ENCODE data around the gene AP2B1. TPM values are rescaled to one million over a fixed set of nuclear protein-coding genes. Genes with fewer than 3 reads are reported as not detected.

Gene AP2B1
- total RNA-seq, 2 donors from 2014 or later = 255 to 258 TPM

- H3K4me1 ChIP-seq (ENCODE audit: control insufficient read depth, insufficient read depth, low read length) = peaks cover 8% of the 10 kb centered on the region
- H3K27ac ChIP-seq (ENCODE audit: low read depth, low read length) = no peak overlapping the region
- no peak overlapping the region for H3K4me3 Mint-ChIP-seq
- H3K4me1 Mint-ChIP-seq = peaks cover 10% of the 10 kb centered on the region
- peaks cover 49% of the 10 kb centered on the region for H3K27me3 Mint-ChIP-seq (ENCODE audit: insufficient read depth)
- no peak overlapping the region for H3K9ac ChIP-seq (ENCODE audit: extremely low read depth, low read length, poor library complexity, severe bottlenecking)
- H3K27ac Mint-ChIP-seq = no peak overlapping the region
- TF ChIP-seq CTCF (conservative IDR thresholded peaks at IDR 0.05) = no peak
- no peak for DNase-seq
- no peaks in the 10 kb centered on the region for H3K9me3 Mint-ChIP-seq
- peaks cover 4% of the 10 kb centered on the region for H3K36me3 Mint-ChIP-seq (ENCODE audit: low read depth)
- H3K36me3 ChIP-seq (ENCODE audit: control insufficient read depth, insufficient read depth, low read length) = peaks cover 8% of the 10 kb centered on the region
- peaks cover 22% of the 10 kb centered on the region for H3K27me3 ChIP-seq (ENCODE audit: control insufficient read depth, insufficient read depth, low read length, poor library complexity, severe bottlenecking)
- H3K4me3 ChIP-seq (ENCODE audit: low read length) = no peak overlapping the region
- WGBS, 2 experiments (ENCODE audit: insufficient coverage in 1 of 2, insufficient read length in 1 of 2) = 94 to 97% methylated on average over 16 to 29 of the region's 29 CpGs
- no peaks in the 10 kb centered on the region for H3K9me3 ChIP-seq (ENCODE audit: control insufficient read depth, low read length)
These were observed 148.1 kb downstream of the AP2B1 start for GRCh38 chr17:35735036-35735805.

GRCh38 chr17:35736236-35736635 lies 149.1 kb downstream of the AP2B1 start:
- Histone ChIP-seq H3K4me3 (ENCODE audit: low read length) (no peak overlapping the region), H3K27me3 (ENCODE audit: control insufficient read depth, insufficient read depth, low read length, poor library complexity, severe bottlenecking) (peaks cover 32% of the 10 kb centered on the region), H3K36me3 (ENCODE audit: control insufficient read depth, insufficient read depth, low read length) (peaks cover 8% of the 10 kb centered on the region), H3K4me1 (ENCODE audit: control insufficient read depth, insufficient read depth, low read length) (peaks cover under 1% of the 10 kb centered on the region), H3K27ac (ENCODE audit: low read depth, low read length) (no peak overlapping the region), H3K9me3 (ENCODE audit: control insufficient read depth, low read length) (no peaks in the 10 kb centered on the region), H3K9ac (ENCODE audit: extremely low read depth, low read length, poor library complexity, severe bottlenecking) (no peak overlapping the region)
- Mint-ChIP-seq H3K9me3 (peaks cover 4% of the 10 kb centered on the region), H3K36me3 (ENCODE audit: low read depth) (peaks cover 4% of the 10 kb centered on the region), H3K27me3 (ENCODE audit: insufficient read depth) (peaks cover 59% of the 10 kb centered on the region), H3K4me3 (no peak overlapping the region), H3K4me1 (peaks cover under 1% of the 10 kb centered on the region), H3K27ac (no peak overlapping the region)
- no peak for TF ChIP-seq CTCF (conservative IDR thresholded peaks at IDR 0.05)
- WGBS, 2 experiments (ENCODE audit: insufficient coverage in 1 of 2, insufficient read length in 1 of 2) = 90 to 97% methylated on average over 4 to 5 of the region's 5 CpGs
- DNase-seq = no peak

GRCh38 chr17:35738519-35739133 lies 151.5 kb downstream of the AP2B1 start:
- TF ChIP-seq CTCF (conservative IDR thresholded peaks at IDR 0.05) = no peak
- Mint-ChIP-seq H3K27ac (no peak overlapping the region), H3K4me1 (peaks cover 3% of the 10 kb centered on the region), H3K27me3 (ENCODE audit: insufficient read depth) (peaks cover 71% of the 10 kb centered on the region), H3K36me3 (ENCODE audit: low read depth) (peaks cover 4% of the 10 kb centered on the region), H3K9me3 (peaks cover 4% of the 10 kb centered on the region), H3K4me3 (no peak overlapping the region)
- Histone ChIP-seq H3K36me3 (ENCODE audit: control insufficient read depth, insufficient read depth, low read length) (peaks cover 4% of the 10 kb centered on the region), H3K27ac (ENCODE audit: low read depth, low read length) (no peak overlapping the region), H3K4me3 (ENCODE audit: low read length) (no peak overlapping the region), H3K27me3 (ENCODE audit: control insufficient read depth, insufficient read depth, low read length, poor library complexity, severe bottlenecking) (peaks cover 56% of the 10 kb centered on the region), H3K9ac (ENCODE audit: extremely low read depth, low read length, poor library complexity, severe bottlenecking) (no peak overlapping the region), H3K4me1 (ENCODE audit: control insufficient read depth, insufficient read depth, low read length) (no peaks in the 10 kb centered on the region), H3K9me3 (ENCODE audit: control insufficient read depth, low read length) (no peaks in the 10 kb centered on the region)
- WGBS, 2 experiments (ENCODE audit: insufficient coverage in 1 of 2, insufficient read length in 1 of 2) = 92 to 95% methylated on average over 3 to 5 of the region's 5 CpGs
- DNase-seq = no peak
